ENCODE data around the gene ZNF524. TPM values are rescaled to one million over a fixed set of nuclear protein-coding genes. Genes with fewer than 3 reads are reported as not detected.

The ZNF524 gene
- total and polyA plus RNA-seq, 5 experiments from 2014 or later = 19.1 to 31.6 (median 21.5) TPM

DNA sequence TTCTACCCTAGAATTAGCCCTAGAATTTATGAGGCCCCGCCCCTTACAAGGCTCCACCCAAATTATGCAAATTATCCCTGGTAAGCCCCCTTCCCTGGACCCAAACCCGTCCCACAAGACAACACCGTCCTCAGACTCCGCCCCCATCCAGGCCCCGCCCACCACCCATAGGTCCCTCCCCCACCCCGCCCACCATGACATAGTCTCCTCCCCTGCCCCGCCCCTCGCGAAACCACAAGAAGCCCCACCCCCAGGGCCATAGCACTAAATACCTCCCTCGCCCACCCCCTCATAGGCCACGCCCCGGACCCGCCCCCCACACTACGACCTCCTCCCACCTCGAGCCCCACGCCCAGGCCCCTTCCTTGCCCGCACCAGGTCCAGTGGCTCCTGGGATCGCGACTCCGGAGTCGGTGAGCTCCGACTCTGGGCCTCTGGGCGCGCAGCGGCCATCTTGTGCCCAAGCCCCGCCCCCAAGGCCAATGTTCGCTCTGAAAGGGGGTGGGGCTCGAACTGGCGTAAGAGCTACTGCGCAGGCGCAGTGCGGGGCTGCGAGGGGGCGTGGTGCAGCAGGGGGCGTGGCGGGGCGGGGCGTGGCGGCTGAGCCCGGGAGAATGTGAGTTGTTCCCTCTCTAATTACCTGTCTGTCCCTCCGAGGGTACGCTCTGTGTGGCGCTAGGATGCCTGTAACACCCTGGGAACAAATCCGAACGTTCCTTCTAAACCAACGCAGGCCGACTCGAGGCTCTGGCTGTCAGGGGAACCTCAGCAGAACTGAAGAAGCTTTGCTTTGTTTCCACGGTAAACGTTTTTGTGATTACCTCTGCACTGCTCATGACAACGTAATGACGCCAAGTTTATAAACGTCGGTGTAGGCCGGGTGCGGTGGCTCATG is 24.3 kb downstream of the ZNF524 start, which contains the start of gene ZNF784:
Gene ZNF784, minus strand, starts transcription at position 458 of the 895 bp plus-strand sequence. Its CDS starts 5 bp downstream, at position 453.
- Mint-ChIP-seq H3K4me1 (peaks cover 26 to 65% (median 56%) of the 10 kb centered on the region in 4 donors), H3K27ac (peak within 1 kb of the TSS; percentile 81 to 99 (median 98)), H3K36me3 (no peaks in the 10 kb centered on the region), H3K4me3 (peak within 1 kb of the TSS; percentile 85 to 97 (median 89)), H3K9me3 (peaks cover 0 to 2% (median 0%) of the 10 kb centered on the region in 9 donors), H3K27me3 (no peaks in the 10 kb centered on the region)
- DNase-seq = peak; percentile 87 to 97 (median 95)
- POLR2A ChIA-PET = interaction anchor here (0.6 to 6.0 kb wide), 15 partner anchors 9 to 370 kb away, joined by 3 to 76 read pairs (median 7); partner anchors contain the start of genes FIZ1, HSPBP1, ISOC2 and U2AF2
- ATAC-seq = peak; percentile 60

DNA sequence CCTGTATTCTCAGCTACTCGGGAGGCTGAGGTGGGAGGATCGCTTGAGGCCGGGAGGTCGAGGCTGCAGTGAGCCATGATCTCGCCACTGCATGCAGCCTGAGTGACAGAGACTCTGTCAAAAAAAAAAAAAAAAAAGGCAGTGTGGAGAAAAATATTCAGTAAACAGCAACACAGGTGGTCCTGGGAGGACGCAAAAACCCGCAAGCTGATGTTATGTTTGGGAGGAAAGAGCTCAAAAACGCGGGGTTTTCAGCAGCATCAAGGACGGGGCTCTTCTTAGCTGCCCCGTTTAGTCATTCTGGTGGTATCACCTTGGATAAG is 24.9 kb downstream of the ZNF524 start:
- no peak for ATAC-seq
- peak overlapping the region; percentile 81 to 99 (median 98) for H3K27ac Mint-ChIP-seq
- peaks cover 0 to 2% (median 0%) of the 10 kb centered on the region in 9 donors for H3K9me3 Mint-ChIP-seq
- H3K4me1 Mint-ChIP-seq = peaks cover 23 to 60% (median 50%) of the 10 kb centered on the region in 4 donors
- no peak for DNase-seq
- peak overlapping the region; percentile 85 to 97 (median 89) for H3K4me3 Mint-ChIP-seq
- POLR2A ChIA-PET = interaction anchor here (0.7 to 6.0 kb wide), 14 partner anchors 8 to 345 kb away, joined by 3 to 76 read pairs (median 9); partner anchors contain the start of genes FIZ1, HSPBP1, ISOC2 and U2AF2
- no peaks in the 10 kb centered on the region for H3K36me3 Mint-ChIP-seq
- no peaks in the 10 kb centered on the region for H3K27me3 Mint-ChIP-seq

DNA sequence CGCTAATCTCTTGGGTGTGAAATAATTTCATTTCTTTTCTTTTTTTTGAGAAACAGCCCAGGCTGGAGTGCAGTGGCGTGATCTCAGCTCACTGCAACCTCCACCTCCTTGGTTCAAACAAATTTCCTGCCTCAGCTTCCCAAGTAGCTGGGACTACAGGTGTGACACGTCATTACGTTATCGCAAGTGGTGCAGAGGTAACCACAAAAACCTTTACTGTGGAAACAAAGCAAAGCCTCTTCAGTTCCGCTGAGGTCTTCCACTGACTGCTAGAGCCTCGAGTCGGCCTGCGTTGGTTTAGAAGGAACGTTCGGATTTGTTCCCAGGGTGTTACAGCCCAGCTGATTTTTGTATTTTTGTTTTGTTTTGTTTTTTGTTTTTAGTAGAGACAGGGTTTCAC is 26.3 kb downstream of the ZNF524 start:
- POLR2A ChIA-PET = interaction anchor here (0.9 to 6.0 kb wide), 8 partner anchors 11 to 151 kb away, joined by 3 to 76 read pairs (median 12); partner anchors contain the start of genes FIZ1, ZNF524, ZNF580 and ZNF628
- Mint-ChIP-seq H3K36me3 (no peaks in the 10 kb centered on the region), H3K27me3 (no peaks in the 10 kb centered on the region), H3K9me3 (peaks cover 0 to 2% (median 0%) of the 10 kb centered on the region in 9 donors), H3K4me3 (peak overlapping the region; percentile 54 to 89 (median 82)), H3K27ac (peak overlapping the region; percentile 70 to 97 (median 94)), H3K4me1 (peaks cover 16 to 47% (median 38%) of the 10 kb centered on the region in 4 donors)
- peak; percentile 70 to 74 for ATAC-seq
- peak in 8 of 10 donors; percentile 65 to 87 (median 82) for DNase-seq

DNA sequence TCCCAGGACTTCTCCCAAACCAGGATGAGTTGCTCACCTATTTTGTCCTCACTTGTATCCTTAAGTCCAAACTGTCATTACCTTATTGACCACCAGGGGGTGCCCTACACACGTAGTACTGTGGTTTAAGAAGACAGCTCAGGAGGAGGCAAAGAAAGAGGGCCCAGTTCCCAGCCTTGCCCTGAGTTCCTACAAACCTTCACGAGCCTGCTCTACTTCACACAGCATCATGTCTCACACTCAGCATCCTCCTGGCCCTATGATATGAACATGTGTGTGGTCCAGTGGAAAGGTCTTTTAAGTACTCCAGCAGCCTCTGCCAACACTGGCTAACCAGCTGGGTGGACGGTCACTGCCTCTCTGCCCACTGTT is 32.4 kb downstream of the ZNF524 start:
- POLR2A ChIA-PET = interaction anchor here (0.6 to 9.3 kb wide), 16 partner anchors 8 to 620 kb away, joined by 3 to 148 read pairs (median 5); partner anchors contain the start of genes CCDC106, FIZ1, U2AF2 and ZNF524
- H3K36me3 Mint-ChIP-seq = peaks cover 3 to 12% (median 4%) of the 10 kb centered on the region in 3 donors
- no peaks in the 10 kb centered on the region for H3K9me3 Mint-ChIP-seq
- peak overlapping the region in 8 of 10 donors; percentile 7 to 83 (median 34) for H3K4me3 Mint-ChIP-seq
- DNase-seq = peak; percentile 66 to 97 (median 89)
- H3K27me3 Mint-ChIP-seq = no peaks in the 10 kb centered on the region
- peaks cover 34 to 52% (median 46%) of the 10 kb centered on the region in 4 donors for H3K4me1 Mint-ChIP-seq
- ATAC-seq = peak; percentile 36 to 41
- peak overlapping the region; percentile 6 to 93 (median 87) for H3K27ac Mint-ChIP-seq

DNA sequence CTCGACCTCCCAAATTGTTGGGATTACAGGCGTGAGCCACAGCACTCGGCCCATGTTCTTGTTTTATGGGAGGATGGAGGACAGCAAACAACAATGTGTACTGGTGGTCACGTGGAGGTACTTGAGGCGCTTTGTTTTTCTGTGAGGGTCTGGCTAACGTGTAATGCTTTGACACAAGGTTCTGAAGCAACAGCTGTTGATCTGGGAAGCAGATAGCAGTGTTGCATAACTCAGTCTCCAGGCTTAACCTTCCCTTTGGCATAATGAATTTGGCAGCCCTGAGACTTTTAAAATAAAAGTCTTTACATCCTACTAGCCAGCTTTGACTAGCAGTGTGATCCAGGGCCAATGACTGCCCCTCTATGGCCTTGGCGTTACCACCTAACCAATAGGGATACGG is 33.8 kb downstream of the ZNF524 start:
- no peaks in the 10 kb centered on the region for H3K27me3 Mint-ChIP-seq
- H3K4me1 Mint-ChIP-seq = peaks cover 40 to 61% (median 55%) of the 10 kb centered on the region in 4 donors
- POLR2A ChIA-PET = interaction anchor here (0.7 to 9.3 kb wide), 12 partner anchors 9 to 543 kb away, joined by 3 to 148 read pairs (median 12); partner anchors contain the start of genes CCDC106, FIZ1, U2AF2 and UBE2S
- ATAC-seq = no peak
- DNase-seq = no peak
- H3K9me3 Mint-ChIP-seq = no peaks in the 10 kb centered on the region
- peak overlapping the region in 4 of 10 donors; percentile 67 to 97 (median 76) for H3K4me3 Mint-ChIP-seq
- H3K36me3 Mint-ChIP-seq = peaks cover 4 to 20% (median 5%) of the 10 kb centered on the region in 3 donors
- peak overlapping the region in 4 of 10 donors; percentile 72 to 100 (median 100) for H3K27ac Mint-ChIP-seq

DNA sequence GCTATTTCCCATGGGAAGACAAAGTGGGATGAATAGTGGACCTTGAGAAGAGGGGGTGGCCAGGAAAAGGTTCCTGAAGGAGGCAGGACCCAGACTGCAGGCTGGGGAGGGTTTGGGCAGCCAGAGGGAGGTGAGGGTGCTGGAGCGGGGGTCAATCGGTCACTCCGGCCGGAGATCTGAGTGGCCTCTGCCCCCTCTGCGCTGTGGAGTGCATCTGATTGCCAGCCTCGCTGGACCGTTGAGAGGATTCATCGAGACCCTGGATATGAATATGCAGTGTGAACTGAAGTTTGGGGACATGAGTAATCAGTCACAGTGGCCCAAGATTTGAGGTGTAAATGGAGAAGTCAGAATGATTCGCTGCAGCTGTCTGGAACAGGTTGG is 35.2 kb downstream of the ZNF524 start:
- ATAC-seq = no peak
- no peak for DNase-seq
- POLR2A ChIA-PET = interaction anchor here (0.6 to 9.3 kb wide), 11 partner anchors 11 to 376 kb away, joined by 3 to 148 read pairs (median 12); partner anchors contain the start of genes CCDC106, FIZ1, PPP6R1 and U2AF2

DNA sequence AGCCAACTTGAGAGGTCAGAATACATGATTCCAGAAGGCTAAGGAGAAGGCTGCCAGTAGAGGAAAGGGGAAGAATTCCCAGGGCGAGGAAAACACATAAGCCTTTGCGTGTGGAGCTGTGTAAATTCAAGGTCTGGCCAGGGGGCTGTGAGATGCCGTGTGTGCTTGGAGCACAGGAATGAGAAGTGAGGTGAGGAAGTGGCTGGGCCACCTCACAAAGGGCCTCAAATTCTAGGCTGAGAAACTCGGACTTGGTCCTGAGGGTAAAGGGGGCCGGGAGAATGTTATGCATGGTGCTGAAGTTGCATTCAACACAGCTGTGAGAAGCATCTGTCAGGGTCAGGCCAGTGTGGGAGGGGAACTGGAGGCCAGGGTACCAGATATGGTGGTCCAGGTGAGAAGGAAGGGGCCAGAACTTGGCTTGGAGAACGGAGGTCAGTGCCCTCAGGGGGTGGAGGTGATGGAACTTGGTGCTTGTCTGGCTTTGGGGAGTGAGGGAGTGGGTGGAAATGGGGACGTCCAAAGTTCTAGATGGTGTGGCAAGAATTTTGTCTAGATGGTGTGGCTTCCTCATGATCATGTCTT is 35.9 kb downstream of the ZNF524 start:
- H3K4me1 Mint-ChIP-seq = peaks cover 44 to 74% (median 70%) of the 10 kb centered on the region in 4 donors
- no peaks in the 10 kb centered on the region for H3K9me3 Mint-ChIP-seq
- POLR2A ChIA-PET = interaction anchor here (0.6 to 9.3 kb wide), 11 partner anchors 10 to 377 kb away, joined by 3 to 148 read pairs (median 8); partner anchors contain the start of genes CCDC106, FIZ1, NAT14 and PPP6R1
- peak overlapping the region; percentile 97 to 100 (median 100) for H3K4me3 Mint-ChIP-seq
- DNase-seq = no peak
- ATAC-seq = no peak
- peaks cover 4 to 20% (median 7%) of the 10 kb centered on the region in 3 donors for H3K36me3 Mint-ChIP-seq
- H3K27me3 Mint-ChIP-seq = no peaks in the 10 kb centered on the region
- peak overlapping the region; percentile 99 to 100 (median 100) for H3K27ac Mint-ChIP-seq

More for the DNA sequence above, 35.2 kb downstream of the ZNF524 start:
- Mint-ChIP-seq H3K4me1 (peaks cover 44 to 72% (median 67%) of the 10 kb centered on the region in 4 donors), H3K9me3 (no peaks in the 10 kb centered on the region), H3K27ac (peak overlapping the region; percentile 99 to 100 (median 100)), H3K4me3 (peak overlapping the region; percentile 97 to 100 (median 100)), H3K27me3 (no peaks in the 10 kb centered on the region), H3K36me3 (peaks cover 4 to 20% (median 7%) of the 10 kb centered on the region in 3 donors)

DNA sequence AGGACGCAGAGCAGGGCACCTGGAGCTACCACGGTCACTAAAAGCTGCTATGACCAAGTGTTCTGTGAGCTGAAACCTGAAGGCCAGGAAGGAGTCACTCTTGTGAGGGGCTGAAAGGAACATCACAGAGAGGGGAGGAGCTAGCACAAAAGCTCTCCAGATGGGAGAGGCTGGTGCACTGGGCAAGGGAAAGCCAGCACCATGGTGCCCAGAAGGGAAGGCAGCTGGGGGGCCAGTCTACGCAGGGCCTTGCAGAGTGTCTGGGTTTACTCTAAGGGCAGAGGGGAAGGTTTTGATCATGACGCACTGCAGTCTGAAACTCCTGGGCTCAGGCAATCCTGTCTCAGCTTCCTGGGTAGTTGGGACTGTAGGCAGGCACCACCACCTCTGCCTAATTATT is 36.6 kb downstream of the ZNF524 start:
- H3K4me3 Mint-ChIP-seq = peak overlapping the region; percentile 97 to 100 (median 100)
- peaks cover 45 to 76% (median 71%) of the 10 kb centered on the region in 4 donors for H3K4me1 Mint-ChIP-seq
- peak overlapping the region; percentile 99 to 100 (median 100) for H3K27ac Mint-ChIP-seq
- no peak for ATAC-seq
- peaks cover 4 to 20% (median 7%) of the 10 kb centered on the region in 3 donors for H3K36me3 Mint-ChIP-seq
- H3K27me3 Mint-ChIP-seq = no peaks in the 10 kb centered on the region
- POLR2A ChIA-PET = interaction anchor here (0.6 to 9.3 kb wide), 8 partner anchors 9 to 161 kb away, joined by 3 to 148 read pairs (median 34); partner anchors contain the start of genes CCDC106, FIZ1, NAT14 and U2AF2
- H3K9me3 Mint-ChIP-seq = no peaks in the 10 kb centered on the region
- no peak for DNase-seq

DNA sequence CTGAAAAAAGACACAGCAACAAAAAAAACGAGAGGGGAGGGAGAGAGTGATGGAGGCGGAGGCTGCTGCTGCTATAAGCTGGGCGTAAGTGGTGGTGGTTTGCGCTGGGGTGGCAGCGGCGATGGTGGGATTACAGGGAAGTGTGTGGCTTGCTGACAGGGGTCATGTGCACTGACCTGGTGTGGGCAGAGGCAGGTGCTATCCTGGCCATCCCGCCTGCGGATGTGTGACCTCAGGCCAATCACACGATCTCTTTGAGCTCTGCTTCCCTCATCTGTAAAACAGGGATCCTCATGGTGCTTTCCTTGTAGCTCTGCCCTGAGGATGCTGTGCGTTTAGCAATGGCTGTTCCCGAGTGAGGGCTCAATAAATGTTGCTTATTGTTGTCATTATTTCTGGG is 37.4 kb downstream of the ZNF524 start:
- no peaks in the 10 kb centered on the region for H3K9me3 Mint-ChIP-seq
- POLR2A ChIA-PET = interaction anchor here (0.9 to 9.3 kb wide), 9 partner anchors 9 to 176 kb away, joined by 3 to 148 read pairs (median 8); partner anchors contain the start of genes CCDC106, FIZ1, ISOC2 and NAT14
- H3K4me3 Mint-ChIP-seq = peak overlapping the region in 9 of 10 donors; percentile 29 to 100 (median 100)
- peaks cover 43 to 74% (median 68%) of the 10 kb centered on the region in 4 donors for H3K4me1 Mint-ChIP-seq
- no peak for ATAC-seq
- H3K27ac Mint-ChIP-seq = peak overlapping the region; percentile 24 to 100 (median 89)
- H3K27me3 Mint-ChIP-seq = no peaks in the 10 kb centered on the region
- DNase-seq = no peak
- H3K36me3 Mint-ChIP-seq = peaks cover 4 to 20% (median 7%) of the 10 kb centered on the region in 3 donors

DNA sequence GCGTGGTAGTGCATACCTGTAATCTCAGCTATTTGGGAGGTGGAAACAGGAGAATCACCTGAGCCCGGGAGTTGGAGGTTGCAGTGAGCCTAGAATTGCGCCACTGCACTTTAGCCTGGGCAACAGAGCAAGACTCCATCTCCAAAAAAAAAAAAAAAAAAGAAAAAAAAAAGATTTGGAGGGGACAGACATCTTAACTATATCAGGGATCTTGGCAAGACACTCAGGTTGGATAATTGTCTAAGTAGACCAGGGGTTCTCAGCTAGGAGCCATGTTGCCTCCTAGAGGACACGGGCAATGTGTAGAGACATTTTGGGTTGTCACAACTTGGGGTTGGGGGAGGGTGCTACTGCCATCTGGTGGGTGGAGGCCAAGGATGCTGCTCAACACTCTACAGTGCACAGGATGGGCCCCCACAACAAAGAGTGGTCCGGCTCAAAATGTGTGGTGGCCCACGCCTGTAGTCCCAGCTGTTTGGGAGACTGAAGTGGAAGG is 38.8 kb downstream of the ZNF524 start:
- peaks cover 49 to 78% (median 73%) of the 10 kb centered on the region in 4 donors for H3K4me1 Mint-ChIP-seq
- no peaks in the 10 kb centered on the region for H3K9me3 Mint-ChIP-seq

DNA sequence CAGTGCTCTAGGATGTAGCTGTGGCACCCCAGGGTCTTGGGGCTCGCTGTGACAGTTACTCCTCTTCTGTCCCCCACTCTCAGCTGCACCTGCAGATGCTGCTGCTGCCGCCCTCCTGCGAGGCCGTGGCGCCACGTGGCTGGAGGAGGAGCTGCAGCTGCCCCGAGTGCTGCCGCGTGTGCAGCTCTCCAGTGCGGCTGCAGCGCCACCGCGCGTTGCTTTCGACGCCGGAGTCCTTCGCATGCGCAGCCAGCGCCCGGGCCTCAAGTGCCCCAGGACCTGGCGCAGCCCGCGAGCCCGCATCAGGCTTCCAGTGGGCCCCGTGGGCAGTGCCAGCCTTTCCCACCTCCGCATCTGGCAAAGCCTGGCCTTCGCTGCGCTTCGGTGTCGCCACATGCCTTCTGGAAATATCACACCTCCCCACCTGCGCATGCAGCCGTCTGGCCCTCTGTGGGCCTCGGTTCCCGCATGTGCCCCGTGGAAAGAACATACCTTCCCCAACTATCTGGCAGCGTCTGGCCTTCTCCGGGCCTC is 40.0 kb downstream of the ZNF524 start:
- POLR2A ChIA-PET = interaction anchor here (0.6 to 7.3 kb wide), 6 partner anchors 9 to 1264 kb away, joined by 3 to 76 read pairs (median 6); partner anchors contain the start of genes FIZ1, ZNF524, ZNF784 and ZNF865
- peak overlapping the region; percentile 66 to 91 (median 77) for H3K4me3 Mint-ChIP-seq
- peak; percentile 63 to 83 (median 76) for DNase-seq
- ATAC-seq = peak; percentile 37 to 53
- H3K4me1 Mint-ChIP-seq = peaks cover 50 to 79% (median 76%) of the 10 kb centered on the region in 4 donors
- H3K9me3 Mint-ChIP-seq = no peaks in the 10 kb centered on the region
- H3K27ac Mint-ChIP-seq = peak overlapping the region; percentile 84 to 94 (median 92)
- H3K36me3 Mint-ChIP-seq = peaks cover under 1 to 16% (median 4%) of the 10 kb centered on the region in 3 donors
- no peaks in the 10 kb centered on the region for H3K27me3 Mint-ChIP-seq

More for the DNA sequence above, 38.8 kb downstream of the ZNF524 start:
- Mint-ChIP-seq H3K4me3 (peak overlapping the region in 8 of 10 donors; percentile 16 to 89 (median 56)), H3K36me3 (peaks cover 4 to 20% (median 7%) of the 10 kb centered on the region in 3 donors), H3K27me3 (no peaks in the 10 kb centered on the region), H3K27ac (peak overlapping the region; percentile 55 to 94 (median 90))
- peak in 1 of 2 donors; percentile 30 for ATAC-seq
- POLR2A ChIA-PET = interaction anchor here (1.1 to 9.3 kb wide), 6 partner anchors 7 to 162 kb away, joined by 3 to 148 read pairs (median 36); partner anchors contain the start of genes CCDC106, FIZ1, U2AF2 and ZNF524
- peak in 8 of 10 donors; percentile 47 to 77 (median 58) for DNase-seq
